Testis (tissue), 3 donors: ENCODE measurements around the gene CARD14. TPM values are rescaled to one million over a fixed set of nuclear protein-coding genes. Genes with fewer than 3 reads are reported as not detected.

ENCODE experiments used
- DNase-seq: peaks from one replicate; pipeline ENCODE4 v3.0.0-alpha.2; 2019
- H3K27ac ChIP-seq, 2 donors: fragments of 200-600 bp; sonication (generic); one replicate each; pipeline ENCODE4 v1.5.1; 2019
- H3K27me3 ChIP-seq: fragments of 200-600 bp; sonication (generic); one replicate; pipeline ENCODE4 v1.5.1; 2019
- H3K36me3 ChIP-seq: fragments of 200-600 bp; sonication (generic); one replicate; pipeline ENCODE4 v1.5.1; 2017; ENCODE audit warnings: low read depth; ENCODE audit errors: missing control alignments
- H3K4me1 ChIP-seq: fragments of 200-600 bp; sonication (generic); one replicate; pipeline ENCODE4 v1.5.1; 2019
- H3K4me3 ChIP-seq, 2 donors: fragments of 200-600 bp; sonication (generic); one replicate each; pipeline ENCODE4 v1.5.1; 2017 to 2019
- H3K9me3 ChIP-seq: fragments of 200-600 bp; sonication (generic); one replicate; pipeline ENCODE4 v1.5.1; 2017
- CTCF ChIP-seq, 3 experiments: fragments of 450-650 bp in 2 of 3; fragments of 200-600 bp in 1 of 3; sonication (generic) in 1 of 3; IDR thresholded peaks; one replicate each; pipeline ENCODE4 v1.5.1; 2016 to 2019; ENCODE audit warnings: antibody characterized with exemption in 3 of 3, mild to moderate bottlenecking in 2 of 3, moderate library complexity in 1 of 3
- POLR2A ChIP-seq: fragments of 450-650 bp; IDR thresholded peaks from one replicate; pipeline ENCODE4 v1.6.1; 2017; ENCODE audit warnings: antibody characterized with exemption, mild to moderate bottlenecking, moderate library complexity
- WGBS, 2 donors: methylation state at CpG; one replicate each; pipeline ENCODE4 v1.1.5; 2018; 5-methylcytosine and 5-hydroxymethylcytosine counted together
- intact Hi-C: fragments of 100-400 bp; cut with DNase I; formaldehyde crosslinking; loops from one replicate; pipeline ENCODE4 v1.15.1; 2023; ENCODE audit warnings: low total_unique reads
- polyA plus RNA-seq: library from polyadenylated mRNA; stranded (reverse); fragments of 350-450 nt; fragmentation: Illumina TruSeq; extraction: RNeasy Lipid Tissue Mini Kit (QIAGEN cat#74804); gene quantifications from one replicate; pipeline ENCODE4 v1.2.3, GENCODE V29; 2014; ENCODE audit warnings: low read depth, low replicate concordance; ENCODE audit not compliant: insufficient read depth
- total RNA-seq, 2 donors: library from RNA; depleted of rRNA; stranded (reverse); fragments of >200 nt; gene quantifications; one replicate each; pipeline ENCODE4 v1.2.3, GENCODE V29; 2016

The CARD14 gene
- total and polyA plus RNA-seq, 3 donors from 2014 or later: 2.1 to 6.1 (median 3.5) TPM

DNA sequence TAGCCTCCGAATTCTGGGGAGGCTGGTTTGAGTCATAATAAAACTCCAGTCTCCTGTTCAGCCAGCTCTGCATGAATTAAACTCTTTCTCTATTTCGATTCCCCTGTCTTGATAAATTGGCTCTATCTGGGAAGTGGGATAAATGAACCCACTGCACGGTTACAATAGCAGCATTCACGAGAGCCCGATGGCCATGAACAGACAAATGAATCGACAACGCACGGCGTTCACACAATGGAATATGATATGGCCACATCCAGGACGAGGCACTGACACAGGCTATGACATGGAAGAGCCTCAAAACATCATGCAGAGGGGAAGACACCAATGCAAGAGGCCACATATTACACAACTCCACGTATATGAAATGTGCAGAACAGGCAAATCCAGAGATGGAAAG lies 5.6 kb upstream of the CARD14 start:
- H3K4me1 ChIP-seq: no peaks in the 10 kb centered on the region
- intact Hi-C loops: no loop called here
- no peaks in the 10 kb centered on the region for H3K36me3 ChIP-seq
- no peak for DNase-seq
- no peak overlapping the region for H3K27ac ChIP-seq
- no peak overlapping the region for H3K4me3 ChIP-seq
- no peaks in the 10 kb centered on the region for H3K27me3 ChIP-seq
- TF ChIP-seq POLR2A (no peak), CTCF (IDR thresholded peaks at IDR 0.05) (no peak)
- H3K9me3 ChIP-seq: no peaks in the 10 kb centered on the region
- 76 to 79% methylated on average over 11 of the region's 11 CpGs for WGBS, 2 donors

DNA sequence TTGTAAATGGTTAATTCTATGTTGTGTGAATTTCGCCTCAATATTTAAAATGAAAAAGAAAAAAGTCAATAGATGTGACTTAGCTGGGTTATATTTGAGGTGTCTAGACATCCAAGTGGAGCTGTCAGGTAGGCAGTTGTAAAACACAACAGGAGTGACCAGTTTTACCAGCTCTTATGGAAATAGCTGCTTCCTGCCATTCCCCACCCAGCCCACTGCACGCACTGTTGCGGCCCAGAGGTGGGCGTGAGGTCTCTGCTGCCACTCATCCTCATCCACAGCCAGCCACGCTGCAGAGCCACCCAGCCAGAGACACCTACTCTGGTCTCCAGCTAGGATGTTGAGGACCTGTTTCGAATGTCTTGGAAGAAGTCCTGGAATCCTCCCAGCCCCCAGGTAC lies 3.4 kb upstream of the CARD14 start:
- intact Hi-C loops: no loop called here
- no peak overlapping the region for H3K4me3 ChIP-seq
- no peaks in the 10 kb centered on the region for H3K4me1 ChIP-seq
- TF ChIP-seq POLR2A (no peak), CTCF (IDR thresholded peaks at IDR 0.05) (no peak)
- no peak overlapping the region for H3K27ac ChIP-seq
- DNase-seq: no peak
- no peaks in the 10 kb centered on the region for H3K36me3 ChIP-seq
- WGBS, 2 donors: 92 to 96% methylated on average over 6 of the region's 6 CpGs
- no peaks in the 10 kb centered on the region for H3K9me3 ChIP-seq
- H3K27me3 ChIP-seq: no peaks in the 10 kb centered on the region

GRCh38 chr17:80168371-80168770 lies 1.5 kb upstream of the CARD14 start:
- Histone ChIP-seq H3K9me3 (no peaks in the 10 kb centered on the region), H3K27ac (no peak overlapping the region), H3K36me3 (no peaks in the 10 kb centered on the region), H3K27me3 (no peaks in the 10 kb centered on the region), H3K4me1 (no peaks in the 10 kb centered on the region), H3K4me3 (no peak overlapping the region)
- intact Hi-C loops: no loop called here
- whole genome bisulfite sequencing, 2 donors: 53 to 54% methylated on average over 5 of the region's 5 CpGs
- DNase-seq: peak; percentile 22
- no peak for TF ChIP-seq CTCF (IDR thresholded peaks at IDR 0.05)
- TF ChIP-seq POLR2A: no peak

DNA sequence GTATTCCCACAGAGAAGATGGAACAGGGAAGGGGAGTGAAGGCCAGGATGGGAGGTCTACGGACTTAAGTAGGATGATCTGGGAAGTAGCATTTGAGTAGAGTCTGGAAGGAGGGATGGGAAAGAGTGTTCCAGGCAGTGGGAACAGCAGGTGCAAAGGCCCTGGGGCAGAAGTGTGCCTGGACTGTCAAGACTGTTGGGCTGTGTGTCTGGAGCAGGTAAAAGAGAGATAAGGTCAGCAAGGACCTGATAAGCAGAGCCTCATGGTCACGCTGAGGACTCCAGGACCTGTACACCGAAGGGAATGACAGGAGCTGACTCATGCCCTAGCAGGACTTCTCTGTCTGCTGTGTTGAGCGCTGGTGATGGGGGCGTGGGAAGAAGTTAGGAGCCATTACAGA lies 723 bp upstream of the CARD14 start:
- H3K36me3 ChIP-seq: no peaks in the 10 kb centered on the region
- H3K4me3 ChIP-seq: no peak overlapping the region
- DNase-seq: no peak
- no peaks in the 10 kb centered on the region for H3K4me1 ChIP-seq
- H3K9me3 ChIP-seq: no peaks in the 10 kb centered on the region
- intact Hi-C loops: no loop called here
- 93 to 94% methylated on average over 5 of the region's 5 CpGs for WGBS, 2 donors
- TF ChIP-seq CTCF (IDR thresholded peaks at IDR 0.05) (no peak), POLR2A (no peak)
- no peaks in the 10 kb centered on the region for H3K27me3 ChIP-seq
- H3K27ac ChIP-seq: no peak overlapping the region

DNA sequence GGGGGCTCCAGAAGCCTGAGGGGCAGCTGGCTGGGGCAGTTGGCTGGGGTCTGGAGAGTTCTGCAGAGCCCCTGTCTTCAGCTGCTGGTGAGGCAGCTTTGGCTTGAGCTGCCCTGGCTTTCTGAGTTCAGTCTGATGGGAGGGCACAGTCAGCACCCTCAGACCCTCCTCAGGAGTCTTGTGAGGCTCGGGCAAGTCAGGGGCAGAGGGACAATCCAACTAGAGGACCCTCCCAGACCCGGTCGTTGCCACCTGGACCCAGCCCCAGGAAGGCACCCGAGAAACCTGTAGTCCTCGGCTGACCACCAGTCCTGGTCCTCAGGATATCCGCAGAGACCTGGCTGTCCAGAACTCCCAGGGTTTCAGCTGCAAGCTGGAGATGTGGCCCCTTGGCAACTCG lies 1.9 kb downstream of the CARD14 start:
- H3K9me3 ChIP-seq: no peaks in the 10 kb centered on the region
- 90 to 93% methylated on average over 4 to 7 of the region's 7 CpGs for WGBS, 2 donors
- TF ChIP-seq POLR2A (no peak), CTCF (IDR thresholded peaks at IDR 0.05) (no peak)

More for the DNA sequence above, 1.9 kb downstream of the CARD14 start:
- no peaks in the 10 kb centered on the region for H3K36me3 ChIP-seq
- no peaks in the 10 kb centered on the region for H3K4me1 ChIP-seq
- H3K27me3 ChIP-seq: no peaks in the 10 kb centered on the region
- intact Hi-C loops: no loop called here
- DNase-seq: no peak
- H3K4me3 ChIP-seq: no peak overlapping the region
- no peak overlapping the region for H3K27ac ChIP-seq
